DOHH2 (cell line): ENCODE data around the gene PSTPIP1.
A peak's percentile ranks its signal among the peaks of the same experiment; 100 is the strongest.

ENCODE experiments used
- H3F3A ChIP-seq: fragments of 200-600 bp; sonication (generic), shearing (Covaris generic); 2 replicates; pipeline ENCODE4 v1.6.0; 2016; ENCODE audit warnings: antibody characterized with exemption, mild to moderate bottlenecking; ENCODE audit not compliant: control insufficient read depth, insufficient read depth
- H3K27ac ChIP-seq: fragments of 200-600 bp; sonication (generic); 2 replicates; pipeline ENCODE4 v1.5.1; 2014; ENCODE audit warnings: low read depth, mild to moderate bottlenecking, low read length, moderate library complexity
- H3K27me3 ChIP-seq: fragments of 200-600 bp; sonication (generic); 2 replicates; pipeline ENCODE4 v1.6.1; 2014; ENCODE audit warnings: mild to moderate bottlenecking, low read length, mixed read lengths; ENCODE audit not compliant: control insufficient read depth
- H3K36me3 ChIP-seq: fragments of 200-600 bp; sonication (generic); 2 replicates; pipeline ENCODE4 v1.6.1; 2014; ENCODE audit warnings: mild to moderate bottlenecking, low read length, moderate library complexity, mixed read lengths; ENCODE audit not compliant: control insufficient read depth
- H3K4me1 ChIP-seq: fragments of 200-600 bp; sonication (generic); 2 replicates; pipeline ENCODE4 v1.6.1; 2014; ENCODE audit warnings: mild to moderate bottlenecking, low read length, mixed read lengths; ENCODE audit not compliant: control insufficient read depth
- H3K4me2 ChIP-seq: fragments of 200-600 bp; sonication (generic); 2 replicates; pipeline ENCODE4 v1.6.0; 2014; ENCODE audit warnings: mild to moderate bottlenecking, low read length, moderate library complexity
- H3K4me3 ChIP-seq: fragments of 200-600 bp; sonication (generic); 2 replicates; pipeline ENCODE4 v1.5.1; 2014; ENCODE audit warnings: mild to moderate bottlenecking, low read length, mixed read lengths
- H3K79me2 ChIP-seq: fragments of 200-600 bp; sonication (generic); 2 replicates; pipeline ENCODE4 v1.6.1; 2014; ENCODE audit warnings: mild to moderate bottlenecking, low read length, mixed read lengths; ENCODE audit not compliant: control insufficient read depth
- H3K9me2 ChIP-seq: fragments of 200-600 bp; sonication (generic); replicated peaks from 2 replicates; pipeline ENCODE4 v1.6.1; 2014; ENCODE audit warnings: mild to moderate bottlenecking, low read length, mixed read lengths; ENCODE audit not compliant: control insufficient read depth
- H3K9me3 ChIP-seq: fragments of 200-600 bp; sonication (generic); 2 replicates; pipeline ENCODE4 v1.6.1; 2014; ENCODE audit warnings: antibody characterized with exemption, low read length, mixed read lengths; ENCODE audit not compliant: control insufficient read depth, insufficient read depth
- H4K20me1 ChIP-seq: fragments of 200-600 bp; sonication (generic); 2 replicates; pipeline ENCODE4 v1.6.0; 2014; ENCODE audit warnings: low read depth, mild to moderate bottlenecking, antibody characterized with exemption, low read length, moderate library complexity; ENCODE audit not compliant: control insufficient read depth, insufficient read depth
- EZH2phosphoT487 ChIP-seq: fragments of 200-600 bp; sonication (generic); IDR thresholded peaks from 2 replicates; pipeline ENCODE4 v1.6.1; 2017; ENCODE audit warnings: borderline replicate concordance, mild to moderate bottlenecking, antibody characterized with exemption, low read length, moderate library complexity, mixed read lengths
- TF ChIP-seq, protein P1 (sequence below): fragments of 200-600 bp; sonication (generic); IDR thresholded peaks from one replicate; pipeline ENCODE4 v1.5.1; 2014; ENCODE audit warnings: antibody characterized with exemption, mild to moderate bottlenecking, low read depth, low read length; ENCODE audit not compliant: poor library complexity, severe bottlenecking

Gene PSTPIP1

DNA sequence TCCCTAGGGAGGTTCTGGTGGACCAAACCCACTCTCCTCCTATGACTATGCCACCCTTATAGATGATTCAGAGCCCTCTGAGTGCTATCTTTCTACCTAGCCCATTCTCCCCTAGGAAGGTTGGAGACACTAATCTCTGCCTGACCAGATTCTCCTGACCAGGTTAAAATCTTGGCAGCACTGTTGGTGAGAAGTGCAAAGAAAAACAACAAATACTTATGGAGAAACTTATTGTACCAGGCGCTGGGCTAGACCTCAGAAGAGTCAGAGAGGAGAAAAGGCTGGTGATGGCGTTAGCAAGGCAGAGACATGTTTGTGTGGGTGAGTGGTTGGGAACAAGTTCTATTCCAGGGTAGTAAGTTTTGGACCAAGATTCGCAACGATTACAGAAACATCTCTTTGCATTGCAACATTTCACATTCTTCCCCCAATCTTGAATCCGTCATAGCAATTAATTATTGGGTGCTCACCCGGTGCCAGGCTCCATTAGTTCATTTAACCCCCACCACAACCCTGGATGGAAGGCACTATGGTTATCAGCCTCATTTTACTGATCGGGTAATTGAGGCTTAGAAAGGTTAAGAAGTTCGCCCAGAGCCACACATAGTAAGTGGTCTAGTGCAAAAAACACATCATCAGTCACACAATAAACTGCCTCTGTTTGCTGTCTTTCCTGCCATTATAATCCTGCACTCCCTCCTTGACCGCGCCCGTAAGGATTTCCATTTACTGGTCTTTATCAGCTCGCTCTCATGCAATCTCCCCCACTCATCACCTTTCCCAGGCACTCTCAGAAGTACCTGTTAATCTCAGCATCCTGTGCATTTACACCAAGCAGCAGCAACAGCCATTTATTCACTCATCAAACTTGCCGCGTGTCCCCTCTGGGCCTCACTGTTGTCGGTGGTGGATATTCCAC is 76.6 kb downstream of the PSTPIP1 start:
- Histone ChIP-seq H4K20me1 (peaks cover 9% of the 10 kb centered on the region; the same call in 1 of the 2 replicates), H3K4me3 (peak overlapping the region; percentile 80), H3K27ac (no peak overlapping the region)

DNA sequence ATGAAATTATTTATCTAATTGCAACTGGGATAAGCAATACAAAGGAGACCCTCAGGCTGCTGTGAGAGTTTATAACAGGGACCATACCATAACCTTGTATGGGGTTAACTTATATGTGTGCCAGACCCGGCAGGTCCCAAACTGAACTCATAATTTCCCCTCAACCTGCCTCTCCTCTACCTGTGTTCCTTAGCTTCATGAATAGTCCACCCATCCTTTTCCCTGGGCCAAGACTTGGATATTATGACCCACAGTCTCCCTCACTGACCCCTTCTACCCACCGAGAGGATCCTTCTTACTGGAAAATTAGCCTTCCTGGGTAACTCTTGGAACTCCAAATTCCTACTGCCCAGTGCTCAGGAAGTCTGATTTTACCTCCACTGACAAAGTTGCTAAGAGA is 79.4 kb downstream of the PSTPIP1 start:
- Histone ChIP-seq H3K4me3 (no peak overlapping the region), H3K79me2 (peaks cover 12% of the 10 kb centered on the region), H3F3A (no peaks in the 10 kb centered on the region), H3K4me1 (peaks cover 11% of the 10 kb centered on the region), H3K27ac (no peak overlapping the region), H3K9me3 (no peaks in the 10 kb centered on the region), H4K20me1 (0 out of 2 replicates have a peak, but pooled peaks cover 2% of the 10 kb centered on the region), H3K4me2 (no peak overlapping the region), H3K36me3 (peaks cover 4% of the 10 kb centered on the region), H3K9me2 (no peaks in the 10 kb centered on the region), H3K27me3 (no peaks in the 10 kb centered on the region)
- TF ChIP-seq, protein P1, sequence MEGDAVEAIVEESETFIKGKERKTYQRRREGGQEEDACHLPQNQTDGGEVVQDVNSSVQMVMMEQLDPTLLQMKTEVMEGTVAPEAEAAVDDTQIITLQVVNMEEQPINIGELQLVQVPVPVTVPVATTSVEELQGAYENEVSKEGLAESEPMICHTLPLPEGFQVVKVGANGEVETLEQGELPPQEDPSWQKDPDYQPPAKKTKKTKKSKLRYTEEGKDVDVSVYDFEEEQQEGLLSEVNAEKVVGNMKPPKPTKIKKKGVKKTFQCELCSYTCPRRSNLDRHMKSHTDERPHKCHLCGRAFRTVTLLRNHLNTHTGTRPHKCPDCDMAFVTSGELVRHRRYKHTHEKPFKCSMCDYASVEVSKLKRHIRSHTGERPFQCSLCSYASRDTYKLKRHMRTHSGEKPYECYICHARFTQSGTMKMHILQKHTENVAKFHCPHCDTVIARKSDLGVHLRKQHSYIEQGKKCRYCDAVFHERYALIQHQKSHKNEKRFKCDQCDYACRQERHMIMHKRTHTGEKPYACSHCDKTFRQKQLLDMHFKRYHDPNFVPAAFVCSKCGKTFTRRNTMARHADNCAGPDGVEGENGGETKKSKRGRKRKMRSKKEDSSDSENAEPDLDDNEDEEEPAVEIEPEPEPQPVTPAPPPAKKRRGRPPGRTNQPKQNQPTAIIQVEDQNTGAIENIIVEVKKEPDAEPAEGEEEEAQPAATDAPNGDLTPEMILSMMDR: no peak
- TF ChIP-seq EZH2phosphoT487: no peak

More for the DNA sequence above, 76.6 kb downstream of the PSTPIP1 start:
- Histone ChIP-seq H3K9me3 (no peaks in the 10 kb centered on the region), H3K9me2 (no peaks in the 10 kb centered on the region), H3K4me2 (peak overlapping the region; percentile 79), H3K27me3 (no peaks in the 10 kb centered on the region), H3K36me3 (peaks cover 19% of the 10 kb centered on the region), H3K79me2 (peaks cover 40% of the 10 kb centered on the region), H3F3A (no peaks in the 10 kb centered on the region), H3K4me1 (peaks cover 34% of the 10 kb centered on the region)
- TF ChIP-seq EZH2phosphoT487: no peak
- TF ChIP-seq, protein P1: no peak

DNA sequence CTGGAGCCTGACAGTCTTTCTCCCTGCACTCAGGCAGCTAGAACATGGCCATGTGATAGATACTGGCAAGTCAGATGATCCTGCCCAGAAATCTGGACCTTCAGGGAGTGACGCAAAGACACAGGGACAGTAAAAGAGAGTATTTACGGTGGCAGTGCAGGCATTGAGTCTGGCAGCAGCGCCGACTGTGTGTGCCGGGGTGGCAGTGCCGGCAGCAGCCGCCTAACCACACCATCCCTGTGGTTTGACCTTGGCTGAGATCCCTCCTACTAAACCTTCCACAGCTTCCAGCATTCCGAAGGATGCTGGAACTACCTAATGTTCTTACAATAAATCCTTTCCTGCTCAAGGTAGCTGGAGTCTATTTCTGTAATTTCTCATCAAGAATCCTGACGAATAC is 80.6 kb downstream of the PSTPIP1 start:
- Histone ChIP-seq H3K4me2 (no peak overlapping the region), H4K20me1 (no peaks in the 10 kb centered on the region), H3K27me3 (no peaks in the 10 kb centered on the region), H3K4me3 (no peak overlapping the region), H3F3A (no peaks in the 10 kb centered on the region), H3K27ac (no peak overlapping the region), H3K4me1 (peaks cover 5% of the 10 kb centered on the region), H3K9me3 (no peaks in the 10 kb centered on the region), H3K36me3 (no peaks in the 10 kb centered on the region), H3K79me2 (peaks cover under 1% of the 10 kb centered on the region), H3K9me2 (no peaks in the 10 kb centered on the region)
- TF ChIP-seq EZH2phosphoT487: no peak
- TF ChIP-seq, protein P1: no peak
